Endothelial cell of umbilical vein (primary cell): Measurements from ENCODE around the gene CALN1. TPM values are rescaled to one million over a fixed set of nuclear protein-coding genes. Genes with fewer than 3 reads are reported as not detected.

Experiments used
- BruUV-seq: library from RNA; stranded (reverse); fragments of 400-500 nt; replicated peaks from 2 replicates; lab custom pipeline; 2021; lab: Mats Ljungman, UMichigan
- CTCF ChIA-PET: fragments of 300-600, 350-600 bp; sonication (Branson Sonifier 250); formaldehyde crosslinking; loops from one replicate; lab custom pipeline; 2021; ENCODE audit warnings: antibody characterized with exemption, inconsistent platforms; lab: Charles Lee
- POLR2A ChIA-PET: fragments of 300-600, 350-600 bp; sonication (Branson Sonifier 250); formaldehyde crosslinking; loops from one replicate; lab custom pipeline; 2021; ENCODE audit warnings: antibody characterized with exemption, inconsistent platforms; lab: Charles Lee
- DNase-seq: peaks from one replicate; pipeline ENCODE4 v3.0.0-alpha.2; 2011; ENCODE audit warnings: low read depth, low spot score
- FAIRE-seq: peaks from 2 replicates; lab custom pipeline; 2011; peaks lifted over from hg19 to GRCh38; lab: Jason Lieb, UNC
- H2AFZ ChIP-seq: 2 replicates; pipeline ENCODE4 v1.6.0; 2012; ENCODE audit warnings: low read depth, low read length, control low read depth, inconsistent platforms
- H3K27ac ChIP-seq: 2 replicates; pipeline ENCODE4 v1.5.1; 2011; ENCODE audit warnings: low read depth, mild to moderate bottlenecking, control low read depth, low read length, moderate library complexity; ENCODE audit not compliant: insufficient read depth
- H3K27me3 ChIP-seq, 2 experiments: 2 replicates each; pipeline versions ENCODE4 v1.6.0 to v1.6.1; 2011; ENCODE audit warnings: low read length in 2 of 2, mixed read lengths in 1 of 2; ENCODE audit not compliant: control insufficient read depth in 2 of 2, insufficient read depth in 2 of 2
- H3K36me3 ChIP-seq, 2 experiments: 2 replicates in 1 of 2; 3 replicates in 1 of 2; pipeline ENCODE4 v1.5.1; 2011; ENCODE audit warnings: low read length in 2 of 2, mild to moderate bottlenecking in 1 of 2, moderate library complexity in 1 of 2; ENCODE audit not compliant: control insufficient read depth in 2 of 2, insufficient read depth in 2 of 2; ENCODE audit errors: extremely low read depth in 1 of 2
- H3K4me1 ChIP-seq: 3 replicates; pipeline ENCODE4 v1.5.1; 2011; ENCODE audit warnings: mild to moderate bottlenecking, low read length; ENCODE audit not compliant: control insufficient read depth, insufficient read depth; ENCODE audit errors: extremely low read depth
- H3K4me2 ChIP-seq: 2 replicates; pipeline ENCODE4 v1.6.1; 2011; ENCODE audit warnings: low read length, control low read depth, mixed read lengths; ENCODE audit not compliant: insufficient read depth
- H3K4me3 ChIP-seq, 3 experiments: fragments of 200-600 bp in 1 of 3; sonication (generic), shearing (Covaris generic) in 1 of 3; replicated peaks in 1 of 3; 2 replicates each; pipeline ENCODE4 v1.5.1; 2011 to 2016; ENCODE audit warnings: control low read depth in 3 of 3, low read length in 3 of 3, mild to moderate bottlenecking in 2 of 3, inconsistent platforms in 1 of 3, low read depth in 1 of 3, moderate library complexity in 1 of 3; ENCODE audit not compliant: insufficient read depth in 1 of 3
- H3K79me2 ChIP-seq: 2 replicates; pipeline ENCODE4 v1.6.0; 2012; ENCODE audit warnings: low read length, inconsistent platforms; ENCODE audit not compliant: control insufficient read depth, insufficient read depth
- H3K9ac ChIP-seq: replicated peaks from 2 replicates; pipeline ENCODE3; 2011; ENCODE audit warnings: low read length, control low read depth; ENCODE audit not compliant: insufficient read depth; ENCODE audit errors: extremely low read depth
- H3K9me1 ChIP-seq: replicated peaks from 3 replicates; pipeline ENCODE4 v1.6.0; 2011; ENCODE audit warnings: mild to moderate bottlenecking, low read length; ENCODE audit not compliant: control insufficient read depth, insufficient read depth; ENCODE audit errors: extremely low read depth
- H3K9me3 ChIP-seq: replicated peaks from 2 replicates; pipeline ENCODE4 v1.5.1; 2012; ENCODE audit warnings: low read length, inconsistent platforms; ENCODE audit not compliant: control insufficient read depth, insufficient read depth
- H4K20me1 ChIP-seq: replicated peaks from 2 replicates; pipeline ENCODE3; 2011; ENCODE audit warnings: mild to moderate bottlenecking, low read length; ENCODE audit not compliant: control insufficient read depth, insufficient read depth; ENCODE audit errors: extremely low read depth
- EZH2 ChIP-seq: IDR thresholded peaks from 2 replicates; pipeline ENCODE4 v1.6.1; 2012; ENCODE audit warnings: borderline replicate concordance, low read depth, mild to moderate bottlenecking, moderate library complexity, low read length, inconsistent platforms; ENCODE audit not compliant: severe bottlenecking
- FOS ChIP-seq: IDR thresholded peaks from 2 replicates; pipeline ENCODE4 v1.6.1; 2011; ENCODE audit warnings: mild to moderate bottlenecking, low read length, moderate library complexity, borderline replicate concordance; ENCODE audit not compliant: insufficient read depth
- GATA2 ChIP-seq: IDR thresholded peaks from 2 replicates; pipeline ENCODE4 v1.7.0; 2011; ENCODE audit warnings: low read depth, mild to moderate bottlenecking, moderate library complexity, mixed read lengths, low read length; ENCODE audit not compliant: insufficient read length, insufficient read depth
- JUN ChIP-seq: IDR thresholded peaks from 2 replicates; pipeline ENCODE4 v1.6.1; 2011; ENCODE audit warnings: borderline replicate concordance, low read depth; ENCODE audit not compliant: insufficient read length, insufficient read depth
- MYC ChIP-seq: IDR thresholded peaks from one replicate; pipeline ENCODE4 v1.6.1; 2011; ENCODE audit warnings: mild to moderate bottlenecking, low read depth, low read length
- POLR2A ChIP-seq: IDR thresholded peaks from 2 replicates; pipeline ENCODE4 v1.6.1; 2012; ENCODE audit warnings: low read depth, mild to moderate bottlenecking, control low read depth, low read length
- POLR2AphosphoS5 ChIP-seq: IDR thresholded peaks from 2 replicates; pipeline ENCODE4 v1.6.1; 2012; ENCODE audit warnings: low read depth, mild to moderate bottlenecking, control low read depth, low read length, moderate library complexity; ENCODE audit not compliant: insufficient read depth
- dilution Hi-C: fragments of 300-500 bp; cut with MboI; formaldehyde crosslinking; loops from one replicate; pipeline ENCODE4 v1.15.0; 2019; ENCODE audit warnings: low sequenced_read_pairs; ENCODE audit not compliant: extremely low pct_ligation_motif_present
- intact Hi-C: fragments of 100-400 bp; cut with micrococcal nuclease; formaldehyde crosslinking; loops from one replicate; pipeline ENCODE4 v1.10.0; 2022
- polyA plus RNA-seq, 4 experiments: library from polyadenylated mRNA; depleted of rRNA in 3 of 4; stranded (reverse) in 3 of 4; unstranded in 1 of 4; fragments of >200 nt; gene quantifications; 2 replicates each; pipeline versions ENCODE4 v1.2.1 to v1.2.3, GENCODE V29; 2011 to 2012; ENCODE audit warnings: missing spikeins in 1 of 4
- total RNA-seq: library from RNA; stranded (reverse); gene quantifications from 2 replicates; pipeline ENCODE4 v1.2.3, GENCODE V29; 2021
- TF ChIP-seq, protein P1 (sequence below), 2 donors: IDR thresholded peaks; 1 replicate in 1 of 2; 2 replicates in 1 of 2; pipeline ENCODE4 v1.5.1; 2011; ENCODE audit warnings: low read length in 2 of 2, mild to moderate bottlenecking in 2 of 2, moderate library complexity in 2 of 2, control low read depth in 1 of 2, inconsistent platforms in 1 of 2, low read depth in 1 of 2; ENCODE audit not compliant: insufficient read depth in 1 of 2; ENCODE audit errors: extremely low read depth in 1 of 2
- TF ChIP-seq, protein P2 (sequence below): IDR thresholded peaks from 2 replicates; pipeline ENCODE4 v1.6.1; 2011; ENCODE audit not compliant: insufficient read depth, insufficient read length

Gene CALN1
- total and polyA plus RNA-seq, 2 donors (not counting 3 experiments of a cell fraction or from before 2014, with no cell fraction given), result not detected

DNA sequence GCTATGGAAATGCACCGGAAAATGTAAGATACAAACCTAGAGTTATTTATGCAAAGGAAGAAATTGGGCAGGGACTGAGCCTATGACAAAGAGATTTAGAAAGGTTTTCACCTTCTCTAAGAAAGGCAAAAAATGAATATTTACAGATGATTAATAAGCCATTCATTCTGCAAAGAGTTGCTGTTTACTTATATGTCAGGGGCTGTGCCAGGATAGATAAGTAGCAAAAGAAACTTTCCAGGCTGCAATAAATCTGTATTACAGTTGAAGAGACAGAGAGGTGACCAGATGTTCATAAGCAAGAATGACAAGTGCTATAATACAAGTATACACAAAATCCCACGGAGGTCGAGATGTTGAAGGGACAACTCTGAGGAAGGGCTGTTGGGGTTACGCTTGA, 299.6 kb downstream of the CALN1 start:
- H2AFZ ChIP-seq, result no peak overlapping the region
- BruUV-seq, result no TSS peak
- no peaks in the 10 kb centered on the region for H3K27me3 ChIP-seq
- POLR2A ChIA-PET, result no interaction called here
- TF ChIP-seq GATA2, result no peak
- TF ChIP-seq MYC, result no peak
- TF ChIP-seq FOS, result no peak
- TF ChIP-seq, protein P1, sequence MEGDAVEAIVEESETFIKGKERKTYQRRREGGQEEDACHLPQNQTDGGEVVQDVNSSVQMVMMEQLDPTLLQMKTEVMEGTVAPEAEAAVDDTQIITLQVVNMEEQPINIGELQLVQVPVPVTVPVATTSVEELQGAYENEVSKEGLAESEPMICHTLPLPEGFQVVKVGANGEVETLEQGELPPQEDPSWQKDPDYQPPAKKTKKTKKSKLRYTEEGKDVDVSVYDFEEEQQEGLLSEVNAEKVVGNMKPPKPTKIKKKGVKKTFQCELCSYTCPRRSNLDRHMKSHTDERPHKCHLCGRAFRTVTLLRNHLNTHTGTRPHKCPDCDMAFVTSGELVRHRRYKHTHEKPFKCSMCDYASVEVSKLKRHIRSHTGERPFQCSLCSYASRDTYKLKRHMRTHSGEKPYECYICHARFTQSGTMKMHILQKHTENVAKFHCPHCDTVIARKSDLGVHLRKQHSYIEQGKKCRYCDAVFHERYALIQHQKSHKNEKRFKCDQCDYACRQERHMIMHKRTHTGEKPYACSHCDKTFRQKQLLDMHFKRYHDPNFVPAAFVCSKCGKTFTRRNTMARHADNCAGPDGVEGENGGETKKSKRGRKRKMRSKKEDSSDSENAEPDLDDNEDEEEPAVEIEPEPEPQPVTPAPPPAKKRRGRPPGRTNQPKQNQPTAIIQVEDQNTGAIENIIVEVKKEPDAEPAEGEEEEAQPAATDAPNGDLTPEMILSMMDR (IDR thresholded peaks at IDR 0.05; ENCODE audit: extremely low read depth in 1 of 2, insufficient read depth in 1 of 2, low read depth in 1 of 2, low read length in 2 of 2), result no peak
- TF ChIP-seq EZH2, result no peak
- TF ChIP-seq, protein P2, sequence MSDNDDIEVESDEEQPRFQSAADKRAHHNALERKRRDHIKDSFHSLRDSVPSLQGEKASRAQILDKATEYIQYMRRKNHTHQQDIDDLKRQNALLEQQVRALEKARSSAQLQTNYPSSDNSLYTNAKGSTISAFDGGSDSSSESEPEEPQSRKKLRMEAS, result no peak
- TF ChIP-seq POLR2A, result no peak
- TF ChIP-seq POLR2AphosphoS5, result no peak
- TF ChIP-seq JUN, result no peak
- no peaks in the 10 kb centered on the region for H3K4me1 ChIP-seq
- H3K4me3 ChIP-seq, result no peak overlapping the region
- no peak overlapping the region for H3K9ac ChIP-seq
- no peaks in the 10 kb centered on the region for H3K36me3 ChIP-seq
- no peaks in the 10 kb centered on the region for H4K20me1 ChIP-seq
- dilution Hi-C loops, result no loop called here
- CTCF ChIA-PET, result no interaction called here
- no peaks in the 10 kb centered on the region for H3K79me2 ChIP-seq
- FAIRE-seq, result no peak
- no peaks in the 10 kb centered on the region for H3K9me1 ChIP-seq
- H3K4me2 ChIP-seq, result no peak overlapping the region
- no peak for DNase-seq
- no peak overlapping the region for H3K27ac ChIP-seq
- intact Hi-C loops, result no loop called here
- H3K9me3 ChIP-seq, result peaks cover 9% of the 10 kb centered on the region
